ENCODE data around the gene WIPF2. TPM values are rescaled to one million over a fixed set of nuclear protein-coding genes. Genes with fewer than 3 reads are reported as not detected.
A peak's percentile ranks its signal among the peaks of the same experiment; 100 is the strongest.

Gene WIPF2
- total RNA-seq, 1 donor from 2014 or later: 13.3 TPM

- intact Hi-C loops (cut with DNase I): no loop called here
- DNase-seq (ENCODE audit: low spot score): peak; percentile 59
Measured at GRCh38 chr17:40307001-40307730, 88.1 kb downstream of the WIPF2 start.

GRCh38 chr17:40307740-40308239 lies 88.7 kb downstream of the WIPF2 start:
- DNase-seq (ENCODE audit: low spot score): peak; percentile 71
- intact Hi-C loops (cut with DNase I): no loop called here

- peak; percentile 84 for DNase-seq (ENCODE audit: low spot score)
- intact Hi-C loops (cut with DNase I): no loop called here
Measured at GRCh38 chr17:40309031-40309948, 90.2 kb downstream of the WIPF2 start, which contains the start of gene RARA. Gene RARA, plus strand, starts transcription at chr17:40309180. Its CDS starts 22,039 bp downstream, at chr17:40331219.

DNA sequence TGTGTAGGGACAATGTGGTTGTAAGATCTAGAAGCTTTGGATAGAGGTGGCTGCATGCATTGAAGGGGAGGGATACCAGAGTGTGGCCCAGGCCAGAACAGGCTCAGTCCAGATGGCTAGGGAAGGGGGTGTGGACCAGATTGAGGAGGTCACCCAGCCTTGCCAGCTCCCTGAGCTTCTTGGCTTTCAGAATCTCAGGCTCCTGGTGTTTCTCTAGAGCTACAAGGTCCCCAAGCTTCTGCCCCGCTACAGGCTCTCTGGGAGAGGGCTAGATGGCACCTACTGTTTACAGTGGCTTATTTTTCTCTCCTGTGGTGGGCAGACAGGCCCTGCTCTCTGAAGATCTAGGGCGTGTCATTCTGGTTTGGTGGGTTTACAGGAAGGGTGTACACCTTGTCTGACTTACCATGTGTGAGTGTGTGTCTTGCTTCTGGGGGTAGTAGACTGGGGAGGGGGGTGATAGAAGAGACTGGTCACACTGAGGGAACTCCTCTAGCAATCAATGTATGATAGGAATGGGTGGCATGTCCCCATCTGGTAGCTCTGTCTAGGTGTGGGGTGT lies 90.9 kb downstream of the WIPF2 start:
- peak; percentile 33 for DNase-seq (ENCODE audit: low spot score)
- intact Hi-C loops (cut with DNase I): no loop called here

- DNase-seq (ENCODE audit: low spot score): peak; percentile 76
- intact Hi-C loops (cut with DNase I): loop anchor here (1.0 kb wide), 1 partner anchor 21 kb away; no protein-coding TSS in a partner anchor
Measured at GRCh38 chr17:40310882-40311391, 91.8 kb downstream of the WIPF2 start.

GRCh38 chr17:40311575-40311974 lies 92.5 kb downstream of the WIPF2 start:
- peak; percentile 83 for DNase-seq (ENCODE audit: low spot score)
- intact Hi-C loops (cut with DNase I): loop anchor here (1.0 kb wide), 1 partner anchor 21 kb away; no protein-coding TSS in a partner anchor

GRCh38 chr17:40312131-40312731 lies 93.1 kb downstream of the WIPF2 start:
- intact Hi-C loops (cut with DNase I): no loop called here
- DNase-seq (ENCODE audit: low spot score): peak; percentile 88

- intact Hi-C loops (cut with DNase I): no loop called here
Measured at GRCh38 chr17:40312893-40313667, 94.0 kb downstream of the WIPF2 start.

GRCh38 chr17:40313668-40314583 lies 94.8 kb downstream of the WIPF2 start:
- intact Hi-C loops (cut with DNase I): no loop called here
- DNase-seq (ENCODE audit: low spot score): peak; percentile 20

More at GRCh38 chr17:40312893-40313667, 94.0 kb downstream of the WIPF2 start:
- DNase-seq (ENCODE audit: low spot score): peak; percentile 72

DNA sequence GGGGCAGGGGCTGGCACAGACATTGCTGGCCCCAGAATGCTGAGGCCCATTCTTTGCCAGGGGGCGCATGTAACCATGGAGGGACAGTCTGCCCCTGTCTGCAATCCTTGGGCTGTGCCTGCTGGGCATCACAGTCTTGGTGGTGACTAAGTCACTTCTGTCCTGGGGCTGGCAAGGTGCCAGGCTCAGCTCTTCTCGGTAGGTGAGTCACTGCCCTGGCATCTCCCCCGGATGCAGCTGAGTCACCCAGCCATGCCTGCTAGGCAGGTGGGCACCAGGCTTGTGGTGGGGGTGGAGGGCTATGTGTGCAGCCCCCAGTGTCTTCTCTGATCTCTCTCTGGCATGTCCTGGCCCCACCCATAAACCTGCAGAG lies 95.5 kb downstream of the WIPF2 start:
- intact Hi-C loops (cut with DNase I): no loop called here
- peak; percentile 97 for DNase-seq (ENCODE audit: low spot score)

GRCh38 chr17:40315206-40315605 lies 96.1 kb downstream of the WIPF2 start:
- intact Hi-C loops (cut with DNase I): no loop called here
- DNase-seq (ENCODE audit: low spot score): peak; percentile 41

- peak; percentile 75 for DNase-seq (ENCODE audit: low spot score)
- intact Hi-C loops (cut with DNase I): no loop called here
Measured at GRCh38 chr17:40315678-40316570, 96.8 kb downstream of the WIPF2 start.

GRCh38 chr17:40316571-40317344 lies 97.7 kb downstream of the WIPF2 start:
- peak; percentile 85 for DNase-seq (ENCODE audit: low spot score)
- intact Hi-C loops (cut with DNase I): loop anchor here (1.0 kb wide), 1 partner anchor 28 kb away; no protein-coding TSS in a partner anchor

DNA sequence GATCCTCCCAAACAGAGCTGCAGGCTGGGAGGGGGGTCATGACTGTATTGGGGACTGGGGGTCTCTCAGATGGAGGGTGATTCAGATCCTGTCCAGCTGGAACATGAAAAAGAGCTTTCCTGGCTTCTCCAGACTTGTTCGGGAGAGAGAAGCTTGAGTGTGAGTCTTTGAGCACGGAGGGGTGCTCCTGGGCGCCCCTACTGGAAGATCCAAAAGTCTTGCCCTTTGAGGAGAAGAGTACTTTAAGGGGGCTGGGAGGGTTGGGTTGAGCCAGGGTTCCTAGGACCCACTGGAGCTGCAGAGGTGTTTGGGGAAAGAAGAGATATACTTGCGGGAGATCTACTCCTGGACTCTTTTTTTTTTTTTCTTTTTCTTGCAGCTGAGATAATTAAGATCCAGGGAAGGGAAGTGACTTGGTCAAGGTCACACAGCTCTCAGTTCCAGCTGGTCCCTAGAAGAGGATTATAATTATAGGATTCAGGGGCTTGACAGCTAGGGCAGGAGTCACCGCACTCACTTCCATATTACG lies 98.3 kb downstream of the WIPF2 start:
- intact Hi-C loops (cut with DNase I): loop anchor here (1.0 kb wide), 1 partner anchor 27 kb away; no protein-coding TSS in a partner anchor
- peak; percentile 76 for DNase-seq (ENCODE audit: low spot score)
